ENCODE measurements around the gene TPO. TPM values are rescaled to one million over a fixed set of nuclear protein-coding genes. Genes with fewer than 3 reads are reported as not detected.

TPO gene
- total RNA-seq, 1 experiment from 2014 or later: not detected

GRCh38 chr2:1436369-1436768 is 23.1 kb downstream of the TPO start:
- H3K9me3 ChIP-seq (ENCODE audit: control insufficient read depth, low read depth, low read length): no peaks in the 10 kb centered on the region
- Mint-ChIP-seq H3K27me3 (ENCODE audit: low read depth) (peaks cover 5% of the 10 kb centered on the region; the same call in 1 of the 2 replicates), H3K27ac (no peak overlapping the region), H3K4me1 (no peaks in the 10 kb centered on the region), H3K4me3 (no peak overlapping the region), H3K9me3 (peaks cover 0 to 6% of the 10 kb centered on the region in 2 experiments; a peak in 3 of 5 replicates), H3K36me3 (ENCODE audit: insufficient read depth in 1 of 3, low read depth in 3 of 3) (no peaks in the 10 kb centered on the region; a peak in 2 of 7 replicates)
- H2BK20ac ChIP-seq (ENCODE audit: low read depth, low read length, poor library complexity, severe bottlenecking): no peak overlapping the region
- H3K27me3 ChIP-seq (ENCODE audit: insufficient read depth, low read length): no peaks in the 10 kb centered on the region
- H2BK15ac ChIP-seq (ENCODE audit: low read depth, low read length): no peak overlapping the region
- no peak overlapping the region for H3K56ac ChIP-seq (ENCODE audit: insufficient read length, low read depth, low read length)
- H3K14ac ChIP-seq (ENCODE audit: insufficient read depth, low read length): no peak overlapping the region
- H3K79me1 ChIP-seq (ENCODE audit: insufficient read depth, low read depth, low read length, poor library complexity, severe bottlenecking): no peaks in the 10 kb centered on the region
- no peak overlapping the region for H3K4ac ChIP-seq (ENCODE audit: low read depth, low read length)
- H2BK5ac ChIP-seq (ENCODE audit: insufficient read length, low read length): no peak overlapping the region
- H3K9ac ChIP-seq (ENCODE audit: extremely low read depth, insufficient read length, low read length): no peak overlapping the region
- H2AK5ac ChIP-seq (ENCODE audit: insufficient read length, low read length): no peak overlapping the region
- H3K23me2 ChIP-seq (ENCODE audit: insufficient read length, low read depth, low read length, poor library complexity, severe bottlenecking): no peaks in the 10 kb centered on the region
- H3K23ac ChIP-seq (ENCODE audit: insufficient read length, low read depth, low read length): no peak overlapping the region
- H2BK12ac ChIP-seq (ENCODE audit: insufficient read length, low read depth, low read length): no peak overlapping the region
- H3K18ac ChIP-seq (ENCODE audit: insufficient read length, low read depth, low read length): no peak overlapping the region
- no peak overlapping the region for H3T11ph ChIP-seq (ENCODE audit: low read length)
- no peak for DNase-seq
- H2AFZ ChIP-seq (ENCODE audit: low read length): no peak overlapping the region
- no peak overlapping the region for H4K8ac ChIP-seq (replicated peaks; ENCODE audit: insufficient read length, low read depth, low read length)
- no CpG with 5 or more reads among the region's 9 CpGs for WGBS (ENCODE audit: extremely low coverage, insufficient read length, low lambda C conversion rate)
- TF ChIP-seq CTCF (conservative IDR thresholded peaks at IDR 0.05): no peak
- no peak overlapping the region for H3K27ac ChIP-seq (ENCODE audit: insufficient read length, low read depth, low read length)
- no peaks in the 10 kb centered on the region for H3K79me2 ChIP-seq (ENCODE audit: insufficient read depth, low read length)
- H3K4me2 ChIP-seq (ENCODE audit: insufficient read depth, insufficient read length, low read length): no peak overlapping the region
- no peak overlapping the region for H4K5ac ChIP-seq (ENCODE audit: insufficient read length, low read depth, low read length)
- H3K4me1 ChIP-seq (ENCODE audit: insufficient read depth, low read length): no peaks in the 10 kb centered on the region
- no peaks in the 10 kb centered on the region for H4K20me1 ChIP-seq (ENCODE audit: control insufficient read depth, insufficient read depth, insufficient read length)
- H4K91ac ChIP-seq (ENCODE audit: insufficient read length, low read depth, low read length): no peak overlapping the region
- H2BK120ac ChIP-seq (ENCODE audit: low read depth, low read length, poor library complexity, severe bottlenecking): no peak overlapping the region

Measured in H9 (cell line).